SJCRH30 (cell line): ENCODE data around the gene C6orf132. TPM values are rescaled to one million over a fixed set of nuclear protein-coding genes. Genes with fewer than 3 reads are reported as not detected.
"Not testable (repeated sequence)": the region's sequence is repeated elsewhere in the genome, so short reads cannot be mapped to it uniquely, and the experiment has no call there.

Experiments used
- DNase-seq, 2 experiments: peaks; one replicate each; pipeline ENCODE4 v3.0.0-alpha.2; 2015 to 2020
- H3K27ac ChIP-seq: fragments of 250-450 bp; sonication (Bioruptor Pico); 2 replicates; pipeline ENCODE4 v1.5.1; 2020; ENCODE audit warnings: mild to moderate bottlenecking, moderate library complexity
- H3K27me3 ChIP-seq: fragments of 250-450 bp; sonication (Bioruptor Pico); 2 replicates; pipeline ENCODE4 v1.5.1; 2020; ENCODE audit warnings: mild to moderate bottlenecking, moderate library complexity
- H3K36me3 ChIP-seq: fragments of 250-450 bp; sonication (Bioruptor Pico); 2 replicates; pipeline ENCODE4 v1.5.1; 2020; ENCODE audit warnings: mild to moderate bottlenecking, moderate library complexity
- H3K4me1 ChIP-seq: fragments of 250-450 bp; sonication (Bioruptor Pico); 2 replicates; pipeline ENCODE4 v1.5.1; 2020; ENCODE audit warnings: mild to moderate bottlenecking, moderate library complexity
- H3K4me3 ChIP-seq: fragments of 250-450 bp; sonication (Bioruptor Pico); 2 replicates; pipeline ENCODE4 v1.5.1; 2020; ENCODE audit warnings: mild to moderate bottlenecking, moderate library complexity
- H3K9me3 ChIP-seq: fragments of 250-450 bp; sonication (Bioruptor Pico); replicated peaks from 2 replicates; pipeline ENCODE4 v1.5.1; 2020; ENCODE audit warnings: mild to moderate bottlenecking, moderate library complexity
- total RNA-seq: library from RNA; depleted of rRNA; stranded (reverse); fragments of >200 nt; shearing (Covaris generic); gene quantifications from 2 replicates; pipeline ENCODE4 v1.2.3, GENCODE V29; 2014

C6orf132 gene
- total RNA-seq, 1 experiment from 2014 or later = not detected

DNA sequence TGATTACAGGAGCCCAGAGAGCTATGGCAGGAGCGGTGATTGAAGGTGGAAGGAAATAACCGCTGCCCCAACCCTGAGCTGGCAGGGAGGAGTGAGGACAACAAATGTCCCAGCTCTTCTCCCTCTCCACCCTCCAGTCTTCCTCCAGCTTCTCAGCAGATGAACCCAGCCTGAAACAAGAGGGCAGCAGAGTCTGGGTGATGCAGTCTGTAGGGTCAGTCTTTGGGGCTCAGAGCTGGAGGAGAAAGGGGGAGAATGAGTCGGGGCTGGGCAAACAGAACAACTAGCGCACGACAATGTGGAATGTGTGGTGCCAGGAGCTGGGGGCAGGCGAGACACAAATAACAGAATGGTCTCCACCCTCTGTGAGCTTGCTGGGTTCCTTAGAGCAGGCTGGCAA lies 26.2 kb upstream of the C6orf132 start:
- no peak for DNase-seq
- Histone ChIP-seq H3K9me3 (no peaks in the 10 kb centered on the region), H3K4me1 (no peaks in the 10 kb centered on the region), H3K27ac (no peak overlapping the region), H3K36me3 (no peaks in the 10 kb centered on the region), H3K27me3 (peaks cover 2% of the 10 kb centered on the region), H3K4me3 (no peak overlapping the region)

DNA sequence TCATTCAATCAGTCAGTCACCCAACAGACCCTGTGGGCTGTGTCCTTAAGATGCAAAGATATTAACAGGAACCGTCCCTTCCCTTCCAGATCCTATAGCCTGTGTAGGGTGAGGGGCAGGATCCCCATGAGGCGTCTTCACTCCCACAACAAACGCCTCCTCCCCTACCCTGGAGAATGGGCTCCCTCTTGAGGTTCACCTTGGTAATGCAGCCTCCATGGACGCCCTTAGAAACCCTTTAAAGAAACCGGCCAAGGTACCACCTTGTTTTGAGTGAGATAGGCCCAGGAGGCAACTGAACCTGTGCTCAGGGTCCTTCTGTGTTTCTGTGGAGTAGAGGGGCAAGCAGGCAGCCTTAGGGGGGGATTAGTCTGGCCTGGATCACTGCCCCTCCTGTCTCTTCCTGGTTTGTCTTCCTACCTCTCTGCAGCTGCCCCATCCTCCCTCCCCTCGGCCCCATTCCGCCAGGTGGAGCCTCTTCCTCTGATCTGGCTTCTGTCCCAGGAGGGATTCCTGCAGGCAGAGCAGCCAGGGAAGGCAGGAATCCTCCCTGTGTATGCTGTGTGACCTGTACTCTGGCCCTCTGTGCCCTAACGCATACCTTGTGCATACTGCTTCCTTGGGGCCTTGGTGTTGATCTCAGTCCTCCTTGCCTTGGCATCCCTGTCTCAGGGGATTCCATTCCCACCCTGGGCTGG lies 24.2 kb upstream of the C6orf132 start:
- no peak overlapping the region for H3K27ac ChIP-seq
- DNase-seq = peak; percentile 61 to 91
- H3K4me3 ChIP-seq = no peak overlapping the region

DNA sequence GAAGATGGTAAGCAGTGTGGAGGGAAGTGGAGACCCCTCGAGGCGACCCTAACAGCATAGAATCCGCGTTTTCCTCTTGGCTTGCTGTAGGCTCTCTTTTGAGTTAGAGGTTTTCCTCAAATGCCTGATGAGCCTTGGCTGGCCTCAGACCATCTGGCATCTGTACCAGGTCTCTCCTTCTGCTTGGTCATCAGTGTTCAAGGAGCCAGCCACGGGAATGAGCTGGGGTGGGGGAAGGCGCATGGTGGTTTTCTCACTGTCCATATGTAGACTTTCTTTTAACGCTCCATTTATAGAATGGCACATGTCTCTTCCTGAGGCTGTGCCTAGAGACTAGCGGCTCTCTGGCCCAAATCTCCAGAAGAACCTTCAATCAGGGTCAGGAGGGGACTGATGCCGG lies 22.6 kb upstream of the C6orf132 start:
- no peaks in the 10 kb centered on the region for H3K4me1 ChIP-seq
- no peak for DNase-seq
- H3K27ac ChIP-seq = no peak overlapping the region
- no peaks in the 10 kb centered on the region for H3K36me3 ChIP-seq
- H3K27me3 ChIP-seq = peaks cover 2% of the 10 kb centered on the region
- H3K9me3 ChIP-seq = no peaks in the 10 kb centered on the region
- no peak overlapping the region for H3K4me3 ChIP-seq

More for the DNA sequence above, 24.2 kb upstream of the C6orf132 start:
- Histone ChIP-seq H3K9me3 (no peaks in the 10 kb centered on the region), H3K4me1 (no peaks in the 10 kb centered on the region), H3K36me3 (no peaks in the 10 kb centered on the region), H3K27me3 (peaks cover 2% of the 10 kb centered on the region)

DNA sequence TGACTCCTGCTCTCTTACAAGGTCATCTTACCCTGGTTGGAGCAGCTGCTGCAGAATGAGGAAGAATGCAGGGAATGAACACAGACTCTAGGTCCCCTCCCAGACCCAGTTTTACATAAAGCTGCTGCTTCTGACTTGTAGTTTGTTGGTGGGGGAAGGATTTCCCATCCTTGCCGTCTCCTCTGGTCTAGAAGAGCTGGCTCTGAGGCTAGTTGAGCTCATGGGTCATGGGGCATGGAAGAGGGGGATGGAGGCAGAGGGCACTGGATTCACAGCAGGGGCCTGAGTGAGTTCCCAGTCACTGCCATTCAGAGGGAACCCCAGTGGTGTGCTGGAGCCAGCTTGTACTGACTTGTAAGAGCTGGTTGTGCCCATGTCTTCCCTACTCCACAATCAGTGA lies 21.6 kb upstream of the C6orf132 start:
- no peaks in the 10 kb centered on the region for H3K36me3 ChIP-seq
- no peak for DNase-seq
- peaks cover 2% of the 10 kb centered on the region for H3K27me3 ChIP-seq
- H3K27ac ChIP-seq = no peak overlapping the region
- no peaks in the 10 kb centered on the region for H3K9me3 ChIP-seq
- no peaks in the 10 kb centered on the region for H3K4me1 ChIP-seq
- no peak overlapping the region for H3K4me3 ChIP-seq

DNA sequence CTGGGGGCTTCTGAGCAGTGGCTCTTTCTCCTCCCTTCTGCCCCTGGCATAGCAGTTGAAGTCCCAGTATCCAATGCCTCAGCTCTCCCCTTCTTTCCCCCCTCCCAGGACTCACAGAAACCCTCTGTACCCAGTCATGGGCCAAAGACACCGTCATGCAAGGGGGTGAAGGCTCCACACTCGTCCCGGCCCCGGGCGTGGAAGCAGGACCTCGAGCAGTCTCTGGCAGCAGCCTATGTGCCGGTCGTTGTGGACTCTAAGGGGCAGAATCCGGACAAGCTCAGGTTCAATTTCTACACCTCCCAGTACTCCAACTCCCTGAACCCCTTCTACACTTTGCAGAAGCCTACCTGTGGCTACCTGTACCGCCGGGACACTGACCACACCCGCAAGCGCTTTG lies 20.4 kb upstream of the C6orf132 start:
- H3K9me3 ChIP-seq = no peaks in the 10 kb centered on the region
- DNase-seq = no peak
- no peak overlapping the region for H3K27ac ChIP-seq
- no peak overlapping the region for H3K4me3 ChIP-seq
- H3K4me1 ChIP-seq = peaks cover 3% of the 10 kb centered on the region
- H3K36me3 ChIP-seq = no peaks in the 10 kb centered on the region
- H3K27me3 ChIP-seq = no peaks in the 10 kb centered on the region; the same call in none of the 2 replicates

DNA sequence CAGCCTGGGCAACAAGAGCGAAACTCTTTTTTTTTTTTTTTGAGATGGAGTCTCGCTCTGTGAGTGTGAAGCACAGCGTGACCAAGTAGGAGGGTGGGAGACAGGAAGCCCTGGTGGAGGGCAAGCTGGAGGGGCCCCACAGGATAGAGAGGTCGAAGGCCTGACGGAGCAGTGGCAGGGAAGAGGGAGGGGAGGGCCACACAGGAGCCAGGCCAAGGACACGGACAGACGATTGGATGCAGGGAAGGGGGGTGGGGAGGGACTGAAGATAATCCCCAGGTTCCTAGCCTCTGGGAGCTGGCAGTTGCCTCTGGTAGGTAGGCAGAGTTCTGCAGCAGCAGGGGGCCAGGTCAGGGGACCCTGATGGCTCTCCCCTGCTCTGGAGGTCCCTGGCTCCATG lies 20.0 kb upstream of the C6orf132 start:
- no peak for DNase-seq
- Histone ChIP-seq H3K4me3 (no peak overlapping the region), H3K36me3 (no peaks in the 10 kb centered on the region), H3K4me1 (peaks cover 3% of the 10 kb centered on the region), H3K27ac (no peak overlapping the region), H3K9me3 (no peaks in the 10 kb centered on the region), H3K27me3 (no peaks in the 10 kb centered on the region; the same call in none of the 2 replicates)

DNA sequence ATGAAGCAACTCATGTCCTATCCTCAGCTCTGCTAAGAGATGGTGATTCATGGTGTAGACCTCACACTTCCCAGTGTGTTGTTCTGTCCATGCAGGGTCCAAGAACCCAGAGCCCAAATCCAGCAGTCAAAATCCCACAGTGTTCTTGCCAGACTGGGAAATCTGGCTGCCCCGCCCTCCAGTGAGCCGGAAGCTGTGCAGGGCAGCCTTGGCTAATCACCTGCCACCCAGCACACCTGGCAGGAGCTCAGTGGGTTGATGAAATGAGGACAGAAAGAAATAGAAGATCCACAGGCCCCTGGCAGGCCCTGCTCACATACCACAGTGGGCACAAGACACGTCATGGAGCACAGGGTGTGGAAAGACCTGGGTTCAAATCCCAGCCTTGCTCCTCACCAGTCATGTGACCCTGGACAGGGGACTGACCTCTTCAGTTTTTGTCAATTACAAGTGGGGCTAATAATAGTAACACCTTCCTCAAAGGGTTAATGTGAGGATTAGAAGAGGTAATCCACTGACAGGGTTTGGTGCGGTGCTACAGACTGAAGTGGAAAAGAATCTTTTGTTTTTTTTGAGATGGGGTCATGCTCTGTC lies 17.1 kb upstream of the C6orf132 start:
- H3K4me3 ChIP-seq = no peak overlapping the region
- no peak overlapping the region for H3K27ac ChIP-seq
- no peak for DNase-seq
- no peaks in the 10 kb centered on the region; the same call in 1 of the 2 replicates for H3K27me3 ChIP-seq
- no peaks in the 10 kb centered on the region for H3K36me3 ChIP-seq
- peaks cover 3% of the 10 kb centered on the region for H3K4me1 ChIP-seq
- no peaks in the 10 kb centered on the region for H3K9me3 ChIP-seq

DNA sequence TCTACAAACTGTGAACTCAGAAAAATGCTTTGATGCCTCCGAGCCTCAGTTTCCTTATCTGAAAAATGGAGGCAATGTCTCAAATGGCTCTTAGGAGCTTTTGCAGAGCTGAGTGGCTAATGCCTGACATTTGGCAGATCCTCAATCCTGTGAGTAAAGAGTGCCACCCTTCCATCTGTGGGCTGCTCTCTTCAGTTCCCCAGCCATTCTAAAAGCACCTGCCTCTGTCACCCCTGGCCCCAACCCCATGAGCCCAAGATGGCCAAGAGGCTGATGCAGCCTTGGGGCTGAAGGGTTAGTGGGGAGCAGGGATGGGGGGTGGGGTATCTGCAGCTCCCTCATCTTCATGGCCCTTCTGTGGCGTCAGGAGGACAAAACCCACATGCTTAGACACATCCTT lies 16.2 kb upstream of the C6orf132 start:
- DNase-seq = peak; percentile 66 to 79
- Histone ChIP-seq H3K27ac (no peak overlapping the region), H3K27me3 (no peaks in the 10 kb centered on the region; the same call in 1 of the 2 replicates), H3K9me3 (no peaks in the 10 kb centered on the region), H3K4me1 (peaks cover 3% of the 10 kb centered on the region), H3K36me3 (no peaks in the 10 kb centered on the region), H3K4me3 (no peak overlapping the region)

DNA sequence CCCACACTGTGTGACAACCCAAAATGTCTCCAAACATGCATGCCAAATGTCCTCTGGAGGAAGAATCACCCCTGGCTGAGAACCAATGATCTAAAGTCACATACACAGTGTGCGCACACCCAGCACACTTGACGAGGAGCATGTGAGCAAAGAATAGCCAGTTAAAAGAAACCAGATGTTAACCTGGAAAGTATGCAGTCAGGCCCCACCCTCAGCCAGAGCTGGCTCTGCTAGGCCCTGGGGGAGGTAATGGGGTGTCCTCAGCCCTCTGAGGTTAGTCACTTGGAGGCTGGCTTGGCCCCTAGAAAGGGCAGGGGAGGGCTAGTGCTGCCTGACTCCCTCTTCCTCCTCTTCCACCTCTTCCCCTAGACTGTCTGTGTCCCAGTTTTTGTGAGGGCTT lies 15.6 kb upstream of the C6orf132 start:
- DNase-seq = no peak
- H3K27ac ChIP-seq = no peak overlapping the region
- peaks cover 3% of the 10 kb centered on the region for H3K4me1 ChIP-seq
- no peak overlapping the region for H3K4me3 ChIP-seq
- no peaks in the 10 kb centered on the region for H3K36me3 ChIP-seq
- H3K27me3 ChIP-seq = no peaks in the 10 kb centered on the region
- H3K9me3 ChIP-seq = no peaks in the 10 kb centered on the region

DNA sequence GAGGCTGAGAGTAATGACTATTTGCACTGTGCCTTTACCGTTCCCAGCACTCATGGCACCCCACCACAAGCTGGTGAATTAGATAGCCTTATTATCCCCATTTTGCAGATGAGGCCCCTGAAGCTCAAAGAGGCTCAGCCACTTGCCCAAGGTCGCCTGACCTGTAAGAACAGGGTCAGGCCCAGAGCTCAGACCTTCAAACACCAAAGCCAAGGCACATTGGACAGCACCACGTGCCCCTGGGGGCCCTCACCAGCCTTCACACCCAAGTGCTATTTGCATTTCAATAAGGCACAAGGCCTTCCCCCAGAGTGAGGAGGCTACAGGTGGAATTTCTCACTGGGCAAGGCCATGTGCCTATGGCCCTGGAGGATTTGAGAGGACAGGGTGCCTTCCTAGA lies 14.2 kb upstream of the C6orf132 start:
- no peaks in the 10 kb centered on the region for H3K36me3 ChIP-seq
- H3K4me1 ChIP-seq = peaks cover 9% of the 10 kb centered on the region
- no peak overlapping the region for H3K27ac ChIP-seq
- H3K4me3 ChIP-seq = no peak overlapping the region
- no peaks in the 10 kb centered on the region for H3K9me3 ChIP-seq
- DNase-seq = no peak
- no peaks in the 10 kb centered on the region for H3K27me3 ChIP-seq

DNA sequence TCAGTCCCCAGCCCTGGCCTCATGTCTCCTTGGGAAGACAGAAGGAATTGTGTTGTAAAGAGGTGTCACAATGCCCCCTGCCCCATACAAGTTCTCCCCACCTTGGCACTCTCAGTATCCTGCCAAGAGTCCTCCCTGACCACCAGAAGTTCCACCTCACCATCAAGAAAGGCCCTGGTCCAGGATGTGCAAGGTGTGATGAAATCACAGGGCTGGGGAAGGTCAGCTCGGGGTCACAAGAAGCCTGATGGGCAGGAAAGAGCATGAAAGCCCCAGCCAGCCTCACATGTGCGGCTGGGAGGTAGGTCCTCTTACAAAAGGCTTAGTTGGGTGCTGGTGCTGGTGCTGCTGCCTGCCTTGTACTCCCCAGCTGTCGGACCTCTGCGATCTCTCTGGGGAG lies 12.9 kb upstream of the C6orf132 start:
- no peak overlapping the region for H3K4me3 ChIP-seq
- H3K27ac ChIP-seq = no peak overlapping the region
- no peaks in the 10 kb centered on the region for H3K27me3 ChIP-seq
- H3K9me3 ChIP-seq = no peaks in the 10 kb centered on the region
- peaks cover 12% of the 10 kb centered on the region for H3K4me1 ChIP-seq
- no peak for DNase-seq
- H3K36me3 ChIP-seq = no peaks in the 10 kb centered on the region

DNA sequence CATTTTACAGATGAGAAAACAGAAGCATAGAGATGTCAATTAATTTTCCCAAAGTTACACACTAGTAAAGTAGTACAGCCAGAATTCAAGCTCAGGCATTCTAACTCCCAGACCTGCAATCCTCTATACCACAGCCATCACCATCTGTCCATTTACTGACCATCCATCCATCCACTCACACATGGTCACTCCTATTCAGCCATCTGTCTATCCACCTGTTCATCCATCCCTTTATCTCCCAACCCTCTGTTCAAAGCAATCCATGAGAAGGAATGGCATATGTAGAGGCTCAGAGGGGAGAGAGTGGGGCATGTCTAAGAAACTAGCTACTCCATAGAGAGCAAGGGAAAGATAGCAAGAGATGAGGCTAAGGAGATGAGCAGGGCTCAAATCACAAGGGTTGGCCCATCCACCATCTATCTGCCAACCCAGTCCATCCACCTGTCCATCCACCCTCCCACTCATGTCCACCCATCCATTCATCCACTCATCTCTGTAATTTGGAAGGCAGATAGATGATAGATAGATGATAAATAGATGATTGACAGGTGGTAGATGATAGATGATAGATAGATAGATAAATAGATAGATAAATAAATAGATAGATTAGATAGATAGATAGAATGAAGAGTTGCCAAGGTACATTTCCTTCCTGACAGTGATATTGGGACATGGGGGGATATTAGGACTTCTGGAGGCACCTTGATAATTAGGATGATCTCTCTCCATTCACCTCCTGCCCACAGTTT lies 12.2 kb upstream of the C6orf132 start:
- H3K9me3 ChIP-seq = no peaks in the 10 kb centered on the region

DNA sequence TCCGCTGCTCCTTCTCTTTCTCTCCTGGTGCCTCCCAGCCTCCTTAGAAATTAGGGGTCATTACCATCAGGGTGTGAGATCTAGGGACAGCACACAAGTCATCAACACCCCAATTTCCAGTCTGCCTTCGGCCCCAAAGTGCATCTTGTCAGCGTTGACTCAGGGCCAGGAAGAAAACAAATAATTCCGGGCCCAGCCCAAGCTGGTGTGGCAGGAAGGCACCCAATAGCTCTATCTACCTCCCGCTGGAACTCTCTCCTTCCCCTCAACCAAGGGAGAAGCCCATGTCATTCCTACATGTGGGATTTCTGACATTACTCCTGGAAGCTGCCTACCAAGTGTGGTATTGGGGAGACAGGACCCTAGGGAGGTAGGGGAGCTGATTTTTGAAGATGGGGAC lies 11.5 kb upstream of the C6orf132 start:
- H3K27me3 ChIP-seq = no peaks in the 10 kb centered on the region
- H3K27ac ChIP-seq = no peak overlapping the region

More for the DNA sequence above, 12.2 kb upstream of the C6orf132 start:
- no peak overlapping the region for H3K4me3 ChIP-seq
- peaks cover 12% of the 10 kb centered on the region for H3K4me1 ChIP-seq
- no peak overlapping the region for H3K27ac ChIP-seq
- H3K27me3 ChIP-seq = no peaks in the 10 kb centered on the region
- no peak for DNase-seq
- H3K36me3 ChIP-seq = no peaks in the 10 kb centered on the region

DNA sequence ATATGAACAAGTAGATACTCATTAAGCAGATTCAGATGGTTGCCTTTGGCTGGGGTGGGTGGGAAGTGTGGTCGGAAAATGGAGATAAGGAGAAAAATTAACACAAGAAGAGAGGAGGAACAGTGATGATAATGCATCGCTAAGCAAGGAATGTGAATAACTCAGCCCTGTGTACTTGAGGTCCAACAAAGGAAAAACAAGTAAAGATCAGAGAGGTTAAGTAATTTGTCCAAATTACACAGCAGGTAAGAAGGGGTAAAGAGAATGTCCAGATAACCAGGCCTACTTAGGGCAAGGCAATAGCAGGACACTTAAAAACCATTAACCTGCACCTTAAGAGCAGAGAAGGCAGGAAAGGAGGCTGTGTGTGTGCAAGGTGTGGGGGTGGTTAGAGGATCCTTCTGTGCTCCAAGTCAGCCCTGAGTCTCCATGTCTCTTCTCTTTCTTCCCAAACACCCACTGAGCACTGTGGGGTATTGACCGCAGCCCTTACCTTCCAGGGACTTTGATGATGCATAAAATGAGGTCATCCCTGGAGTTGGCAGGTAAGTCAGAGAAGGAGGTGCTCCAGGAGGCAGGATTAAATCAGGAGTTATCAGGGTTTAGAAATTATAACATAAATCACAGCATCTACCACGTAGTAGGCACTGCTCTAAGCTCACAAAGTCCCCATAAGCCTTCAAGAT lies 10.3 kb upstream of the C6orf132 start:
- H3K4me3 ChIP-seq, H3K4me1 ChIP-seq, DNase-seq, H3K36me3 ChIP-seq, H3K27me3 ChIP-seq, H3K9me3 ChIP-seq: not testable (repeated sequence)
- peak overlapping the region; percentile 36; the same call in 1 of the 2 replicates for H3K27ac ChIP-seq

More for the DNA sequence above, 11.5 kb upstream of the C6orf132 start:
- H3K4me3 ChIP-seq = no peak overlapping the region
- no peaks in the 10 kb centered on the region for H3K36me3 ChIP-seq
- peaks cover 12% of the 10 kb centered on the region for H3K4me1 ChIP-seq
- DNase-seq = no peak
- no peaks in the 10 kb centered on the region for H3K9me3 ChIP-seq

DNA sequence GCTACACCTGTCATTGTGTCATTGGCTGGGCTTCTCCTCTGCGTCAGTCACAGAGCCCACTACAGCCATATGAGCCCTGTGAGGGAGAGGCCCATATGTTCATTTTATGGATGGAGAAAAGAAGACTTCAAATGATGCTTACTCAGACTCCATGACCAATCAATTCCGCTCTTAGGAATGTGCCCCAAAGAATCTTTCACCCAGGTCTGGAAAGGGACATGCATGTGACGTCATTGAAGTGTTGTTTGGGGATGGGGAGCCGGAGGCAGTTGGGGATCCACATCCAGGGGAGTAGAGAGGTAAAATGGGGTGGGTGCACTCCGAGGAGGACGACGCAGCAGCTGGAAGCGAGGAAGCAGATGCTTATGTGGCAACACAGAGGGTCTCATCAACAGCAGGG lies 9.6 kb upstream of the C6orf132 start:
- H3K4me1 ChIP-seq = peaks cover 10% of the 10 kb centered on the region
- DNase-seq = peak; percentile 40 to 56
- H3K9me3 ChIP-seq = no peaks in the 10 kb centered on the region
- peak overlapping the region; percentile 36 for H3K27ac ChIP-seq
- H3K27me3 ChIP-seq = no peaks in the 10 kb centered on the region
- H3K36me3 ChIP-seq = no peaks in the 10 kb centered on the region
- no peak overlapping the region for H3K4me3 ChIP-seq
